Activated gamma-delta T cell treated with Interleukin-2 at 50 U/mL for 16 hours (primary cell): ENCODE measurements around the gene BSPRY.
A peak's percentile ranks its signal among the peaks of the same experiment; 100 is the strongest.
"Not testable (repeated sequence)": the region's sequence is repeated elsewhere in the genome, so short reads cannot be mapped to it uniquely, and the experiment has no call there.

Experiments used
- DNase-seq: peaks from one replicate; pipeline ENCODE4 v3.0.0-alpha.2; 2020

BSPRY gene

GRCh38 chr9:113398796-113399195 is 49.5 kb downstream of the BSPRY start:
- DNase-seq: no peak

GRCh38 chr9:113399646-113400200 is 50.4 kb downstream of the BSPRY start:
- DNase-seq: no peak

- DNase-seq: peak; percentile 100
These were observed 51.9 kb downstream of the BSPRY start, which contains the start of gene ALAD for GRCh38 chr9:113401027-113401792. TSS of gene ALAD (minus strand) at chr9:113401284. CDS start at chr9:113393559, 7,725 bp downstream.

GRCh38 chr9:113403646-113404045 is 54.3 kb downstream of the BSPRY start:
- no peak for DNase-seq

- not testable (repeated sequence) for DNase-seq
These were observed 57.0 kb downstream of the BSPRY start for GRCh38 chr9:113406353-113406752.

- peak; percentile 55 for DNase-seq
These were observed 57.7 kb downstream of the BSPRY start for GRCh38 chr9:113406873-113407511.

- no peak for DNase-seq
These were observed 60.1 kb downstream of the BSPRY start for GRCh38 chr9:113409481-113409880.

GRCh38 chr9:113409883-113410206 is 60.5 kb downstream of the BSPRY start:
- no peak for DNase-seq

- peak; percentile 91 for DNase-seq
These were observed 61.0 kb downstream of the BSPRY start, which contains the start of the genes C9orf43 and POLE3 for GRCh38 chr9:113410207-113410864. TSS of gene C9orf43 (plus strand) at chr9:113410747. CDS start at chr9:113413494, 2,747 bp downstream. TSS of gene POLE3 (minus strand) at chr9:113410675. CDS start at chr9:113410293, 382 bp downstream.

GRCh38 chr9:113416149-113416721 is 66.9 kb downstream of the BSPRY start:
- DNase-seq: no peak

GRCh38 chr9:113417370-113417769 is 68.0 kb downstream of the BSPRY start:
- DNase-seq: no peak
